DLD1 (cell line): Measurements from ENCODE around the gene INKA2.

Source experiments
- in situ Hi-C: cut with HindIII; loops from 2 replicates; pipeline ENCODE4 v1.10.0; 2017; ENCODE audit warnings: low sequenced_read_pairs

The INKA2 gene

DNA sequence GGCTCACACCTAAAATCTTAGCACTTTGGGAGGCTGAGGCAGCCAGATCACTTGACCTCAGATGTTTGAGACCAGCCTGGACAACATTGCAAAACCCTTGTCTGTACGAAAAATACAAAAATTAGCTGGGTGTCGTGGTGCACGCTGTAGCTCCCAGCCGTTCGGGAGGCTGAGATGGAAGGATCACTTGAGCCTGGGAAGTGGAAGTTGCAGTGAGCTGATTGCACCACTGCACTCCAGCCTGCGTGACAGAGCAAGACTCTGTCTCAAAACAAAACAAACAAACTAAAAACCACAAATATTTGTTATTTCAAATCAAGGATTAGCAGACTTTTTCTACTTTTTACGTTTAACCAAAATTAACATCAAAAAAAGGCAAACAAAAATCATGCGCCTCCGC is 31.3 kb downstream of the INKA2 start:
- in situ Hi-C loops, result loop anchor here (25.0 kb wide), 1 partner anchor 221 kb away; no protein-coding TSS in a partner anchor

DNA sequence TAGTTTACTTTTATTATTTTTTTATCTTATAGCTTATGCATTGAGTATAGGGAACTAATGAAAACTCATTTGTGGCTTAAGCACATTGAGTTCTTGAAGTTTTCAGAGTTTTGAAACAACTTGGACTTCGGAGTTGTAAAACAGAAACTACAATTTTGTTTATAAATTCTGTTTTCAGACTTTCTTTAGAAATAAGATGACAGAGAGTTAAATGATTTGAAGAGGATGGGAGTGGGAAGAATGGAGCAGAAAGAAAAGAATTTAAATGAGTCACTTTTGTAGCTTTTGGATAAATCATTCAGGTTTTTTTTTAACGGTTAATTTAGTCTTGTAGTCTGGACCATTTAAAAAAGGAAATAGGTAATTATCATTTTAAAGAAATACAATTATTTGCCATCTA is 32.3 kb downstream of the INKA2 start:
- in situ Hi-C loops, result loop anchor here (25.0 kb wide), 1 partner anchor 220 kb away; no protein-coding TSS in a partner anchor

DNA sequence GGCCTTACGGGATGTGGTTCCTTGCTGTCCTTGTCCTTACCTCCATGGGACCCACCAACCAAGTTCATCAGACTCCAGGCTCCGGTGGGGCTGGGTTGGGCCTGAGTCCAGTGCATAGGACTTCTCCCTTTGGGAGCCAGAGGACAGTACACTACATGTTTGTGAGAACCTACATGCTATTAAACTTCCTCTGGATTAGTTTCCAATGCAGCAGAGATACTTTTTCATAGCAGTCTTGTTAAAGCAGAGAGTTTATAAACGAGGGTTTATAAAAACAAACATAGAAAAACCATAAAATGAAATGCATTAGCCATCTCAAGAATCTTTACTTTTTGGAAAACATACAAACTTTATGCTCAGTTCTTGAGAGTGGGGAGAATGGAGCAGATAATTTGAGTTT is 33.4 kb downstream of the INKA2 start:
- in situ Hi-C loops, result loop anchor here (25.0 kb wide), 1 partner anchor 219 kb away; no protein-coding TSS in a partner anchor

DNA sequence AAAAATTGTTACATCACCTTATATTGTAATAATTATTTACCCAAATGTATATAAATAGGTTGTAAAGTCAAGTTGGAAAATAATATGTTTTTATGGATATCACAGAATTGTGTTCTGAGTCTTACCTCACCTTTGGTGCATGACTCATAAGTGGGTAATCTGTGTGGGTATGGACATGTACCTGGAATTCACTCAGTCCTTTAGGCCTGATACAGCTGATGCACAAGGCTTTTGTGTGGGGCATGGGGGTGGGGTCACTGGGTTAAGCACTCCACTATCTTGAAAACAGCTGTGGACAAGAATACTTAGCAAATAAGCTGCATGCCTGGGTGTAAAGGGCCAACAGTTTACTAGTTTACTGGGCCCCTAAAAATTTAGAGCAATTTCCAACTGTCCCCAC is 34.4 kb downstream of the INKA2 start:
- in situ Hi-C loops, result loop anchor here (25.0 kb wide), 1 partner anchor 217 kb away; no protein-coding TSS in a partner anchor

DNA sequence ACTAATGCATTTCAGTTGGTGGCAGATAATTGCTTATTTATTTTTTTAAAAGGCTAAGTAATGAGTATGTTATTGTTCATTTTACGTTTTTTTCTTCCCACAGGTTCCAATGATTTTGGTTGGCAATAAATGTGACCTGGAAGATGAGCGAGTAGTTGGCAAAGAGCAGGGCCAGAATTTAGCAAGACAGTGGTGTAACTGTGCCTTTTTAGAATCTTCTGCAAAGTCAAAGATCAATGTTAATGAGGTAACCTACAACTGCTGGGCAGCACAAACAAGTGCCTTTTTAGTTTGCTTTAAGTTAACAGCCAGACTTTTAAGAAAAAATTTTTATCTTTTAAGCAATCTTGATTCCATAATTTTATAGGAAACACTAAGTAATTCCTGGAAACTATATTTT is 35.0 kb downstream of the INKA2 start:
- in situ Hi-C loops, result loop anchor here (25.0 kb wide), 1 partner anchor 217 kb away; no protein-coding TSS in a partner anchor

DNA sequence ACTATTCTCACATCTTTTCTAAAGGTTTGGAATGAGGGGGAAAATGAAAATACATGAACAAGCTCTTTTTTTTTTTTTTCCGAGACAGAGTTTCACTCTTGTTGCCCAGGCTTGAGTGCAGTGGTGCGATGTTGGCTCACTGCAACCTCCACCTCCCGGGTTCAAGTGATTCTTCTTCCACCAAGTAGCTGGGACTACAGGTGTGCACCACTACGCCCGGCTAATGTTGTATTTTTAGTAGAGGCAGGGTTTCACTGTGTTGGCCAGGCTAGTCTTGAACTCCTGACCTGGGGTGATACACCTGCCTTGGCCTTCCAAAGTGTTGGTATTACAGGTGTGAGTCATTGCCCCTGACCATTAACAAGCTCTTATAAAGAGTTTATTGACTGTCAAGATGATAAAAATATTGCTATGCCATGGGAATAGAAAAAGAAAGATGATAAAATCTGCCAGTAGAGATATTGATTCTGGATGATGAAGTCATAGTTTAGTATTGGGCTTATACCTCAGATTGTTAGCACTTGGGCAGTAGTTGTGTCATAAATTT is 36.6 kb downstream of the INKA2 start:
- in situ Hi-C loops, result loop anchor here (25.0 kb wide), 1 partner anchor 215 kb away; no protein-coding TSS in a partner anchor

DNA sequence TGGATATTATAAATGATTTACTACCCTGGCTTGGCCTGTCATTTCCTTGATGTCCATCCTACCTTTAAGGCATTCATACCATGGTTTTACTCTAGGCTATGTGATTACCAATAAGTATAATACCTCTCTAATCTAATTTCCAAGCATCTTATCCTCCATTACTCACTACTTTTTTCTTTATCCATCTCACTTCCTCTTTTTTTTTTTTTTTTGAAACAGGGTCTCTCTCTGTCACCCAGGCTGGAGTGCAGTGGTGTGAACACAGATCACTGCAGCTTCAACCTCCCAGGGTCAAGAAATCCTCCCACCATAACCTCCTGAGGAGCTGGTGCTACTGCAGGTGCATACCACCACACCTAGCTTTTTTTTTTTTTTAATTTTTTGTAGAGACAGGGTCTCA is 39.9 kb downstream of the INKA2 start:
- in situ Hi-C loops, result no loop called here

DNA sequence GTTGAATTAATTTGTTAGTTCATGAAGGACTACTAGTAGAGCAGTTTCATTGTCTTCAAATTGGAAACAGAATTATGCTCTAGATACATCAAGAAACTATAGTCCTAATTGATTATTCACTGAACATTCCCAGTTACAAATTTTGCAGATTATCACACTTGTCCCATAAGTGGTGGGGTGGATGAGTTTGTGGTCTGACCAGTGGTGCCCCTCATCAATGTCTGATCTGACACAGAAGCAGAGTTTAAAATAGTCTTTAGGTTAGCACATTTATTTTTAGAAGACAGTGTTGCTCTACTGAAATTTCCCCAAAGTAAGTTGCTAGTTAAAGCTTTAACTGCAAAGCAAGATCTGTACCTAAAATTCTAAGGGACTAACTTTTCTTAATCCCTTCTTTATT is 42.9 kb downstream of the INKA2 start:
- in situ Hi-C loops, result no loop called here

DNA sequence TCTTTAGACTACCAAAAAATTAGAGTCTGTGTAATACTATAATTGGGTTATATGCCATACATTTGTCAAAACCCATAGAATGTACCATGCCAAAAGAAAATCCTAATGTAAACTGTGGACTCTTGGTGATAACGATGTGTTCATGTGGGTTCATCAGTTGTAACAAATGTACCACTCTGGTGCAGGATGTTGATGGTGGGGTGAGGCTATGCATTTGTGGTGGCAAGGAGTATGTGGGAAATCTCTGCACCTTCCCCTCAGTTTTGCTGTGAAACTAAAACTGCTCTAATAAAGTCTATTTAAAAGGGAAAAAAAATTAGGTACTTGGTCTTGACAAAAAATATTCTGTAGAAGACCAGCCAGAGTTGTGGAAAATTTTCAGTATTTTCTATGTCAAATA is 43.4 kb downstream of the INKA2 start:
- in situ Hi-C loops, result no loop called here

DNA sequence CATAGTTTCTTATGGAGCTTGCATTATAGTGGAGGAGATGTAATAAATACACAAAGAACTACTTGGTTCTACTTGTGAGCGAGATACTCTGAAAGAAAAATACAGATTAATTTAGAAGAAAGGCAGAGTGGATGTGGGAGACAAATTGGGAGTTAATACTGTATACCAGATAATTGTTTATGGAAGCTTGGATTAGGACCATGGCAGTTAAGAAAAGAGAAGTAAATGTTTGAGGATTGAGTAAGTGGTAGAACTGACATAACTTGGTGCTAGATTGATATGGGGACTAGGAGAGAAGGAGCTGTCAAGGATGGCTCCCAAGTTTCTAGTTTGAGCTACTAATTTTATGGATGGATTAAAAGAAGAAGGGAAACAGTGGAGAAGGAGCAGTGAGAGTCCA is 47.3 kb downstream of the INKA2 start:
- in situ Hi-C loops, result no loop called here

DNA sequence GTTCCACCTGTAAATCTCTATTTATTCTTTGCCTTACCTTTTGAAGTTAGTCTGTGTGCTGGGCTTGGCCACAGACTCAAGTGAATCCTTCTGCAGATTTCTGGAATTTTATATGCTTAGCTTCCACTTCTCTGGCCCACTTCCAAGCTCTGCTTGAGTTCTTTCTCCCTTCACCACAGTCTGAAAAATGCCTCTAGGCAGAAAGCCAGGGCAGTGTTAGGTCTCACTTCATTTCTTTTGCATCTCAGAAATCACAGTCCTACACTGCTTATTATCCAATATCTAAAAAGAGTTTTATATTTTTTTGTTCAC is 48.9 kb downstream of the INKA2 start:
- in situ Hi-C loops, result no loop called here
